AG10803 (cell line): ENCODE results near the gene POLDIP3.

Experiments
- DNase-seq: peaks from one replicate; pipeline ENCODE4 v3.0.0; 2010; ENCODE audit warnings: low read depth
- H3K4me3 ChIP-seq: 2 replicates; pipeline ENCODE4 v1.5.1; 2011; ENCODE audit warnings: mild to moderate bottlenecking, low read length, control low read depth
- CTCF ChIP-seq: conservative IDR thresholded peaks from 2 replicates; pipeline ENCODE4 v1.5.1; 2011; ENCODE audit warnings: mild to moderate bottlenecking, low read length, control low read depth, inconsistent platforms

Gene POLDIP3

GRCh38 chr22:42591987-42592386 is 22.7 kb downstream of the POLDIP3 start:
- no peak for TF ChIP-seq CTCF
- no peak overlapping the region for H3K4me3 ChIP-seq
- no peak for DNase-seq

- DNase-seq = no peak
- no peak overlapping the region for H3K4me3 ChIP-seq
- no peak for TF ChIP-seq CTCF
These were observed 27.0 kb downstream of the POLDIP3 start for GRCh38 chr22:42587588-42588175.

DNA sequence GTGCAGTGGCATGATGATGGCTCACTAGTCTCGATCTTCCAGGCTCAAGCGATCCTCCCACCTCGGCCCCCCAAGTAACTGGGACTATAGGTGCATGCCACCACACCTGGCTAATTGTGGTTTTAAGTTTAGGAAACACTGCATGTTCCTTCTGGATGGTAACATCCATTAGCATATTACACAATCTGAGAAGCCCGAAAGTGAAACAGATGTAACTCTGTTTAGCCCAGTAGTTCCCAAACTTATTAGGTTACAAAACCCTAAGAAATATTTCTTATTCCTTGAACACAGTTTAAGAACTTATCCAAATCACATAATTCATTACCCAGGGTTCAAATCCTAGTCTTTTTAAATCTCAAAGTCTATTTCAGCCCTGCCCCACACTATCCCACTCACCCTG is 28.3 kb downstream of the POLDIP3 start:
- no peak for DNase-seq
- H3K4me3 ChIP-seq = no peak overlapping the region
- no peak for TF ChIP-seq CTCF

DNA sequence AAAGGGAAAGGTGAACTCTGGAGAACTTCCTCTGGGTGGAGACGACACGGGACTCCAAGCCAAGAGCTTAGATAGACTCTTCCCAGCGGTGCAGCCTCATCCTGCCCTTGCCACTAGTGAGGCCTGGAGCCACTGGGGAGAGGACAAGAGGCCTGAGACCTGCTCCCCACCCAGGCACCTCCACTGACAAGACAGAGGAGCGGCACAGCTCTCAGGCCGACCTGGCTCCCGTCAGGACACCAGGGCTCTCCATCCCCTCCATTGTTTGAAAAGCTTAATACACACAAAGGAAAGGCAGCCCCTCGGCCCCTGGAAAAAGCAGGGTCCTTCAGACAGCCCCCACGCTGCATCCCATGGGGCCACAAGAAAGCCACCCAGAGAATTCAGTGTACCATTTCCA is 29.6 kb downstream of the POLDIP3 start:
- TF ChIP-seq CTCF = no peak
- DNase-seq = no peak
- no peak overlapping the region for H3K4me3 ChIP-seq

DNA sequence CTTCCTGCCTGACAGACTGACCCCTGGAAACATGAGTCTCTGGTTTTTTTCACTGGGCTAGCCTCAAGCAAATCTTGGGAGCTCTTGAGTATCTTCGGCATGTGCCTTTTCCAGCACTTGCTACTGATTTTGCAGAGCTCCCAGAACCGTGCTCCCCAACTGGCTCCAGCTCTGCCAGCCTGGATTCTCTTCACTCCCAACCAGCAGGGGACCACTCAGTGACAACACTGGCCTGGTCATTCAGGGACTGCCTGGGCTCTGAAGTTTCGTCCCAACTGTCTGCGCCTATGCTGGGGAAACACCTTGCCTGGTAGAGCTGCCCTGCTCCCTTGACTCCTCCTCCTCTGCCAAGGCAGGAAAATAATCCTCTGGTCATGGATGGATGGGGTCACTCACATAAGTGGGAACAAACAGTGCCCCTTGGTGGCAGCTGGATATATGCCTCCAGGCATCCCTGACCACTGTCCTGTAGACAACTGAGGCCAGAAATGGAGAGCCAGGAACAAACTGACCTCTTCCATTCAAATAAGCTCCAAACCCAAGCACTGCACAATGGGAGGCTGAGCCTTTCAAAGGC is 30.2 kb downstream of the POLDIP3 start:
- no peak overlapping the region for H3K4me3 ChIP-seq

DNA sequence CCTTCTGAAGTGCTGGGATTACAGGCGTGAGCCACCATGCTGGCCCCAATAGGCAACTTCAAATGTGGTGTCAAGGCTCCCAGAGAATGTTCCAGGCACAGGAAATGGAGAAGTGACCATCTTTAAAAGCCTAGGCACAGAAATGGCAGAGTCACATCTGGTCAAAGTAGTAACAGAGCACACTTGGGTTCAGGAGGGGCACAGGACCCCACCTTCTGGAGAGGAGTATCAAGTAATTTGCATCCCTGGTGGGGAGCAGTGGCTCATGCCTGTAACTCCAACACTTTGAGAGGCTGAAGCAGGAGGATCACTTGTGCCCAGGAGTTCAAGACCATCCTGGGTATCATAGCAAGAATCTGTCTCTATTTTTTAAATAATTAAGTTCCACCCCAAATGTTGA is 31.7 kb downstream of the POLDIP3 start:
- DNase-seq = no peak
- TF ChIP-seq CTCF = no peak
- no peak overlapping the region for H3K4me3 ChIP-seq

More for the DNA sequence above, 30.2 kb downstream of the POLDIP3 start:
- DNase-seq = no peak
- TF ChIP-seq CTCF = no peak
